ENCODE results near the gene LRRC56.

DNA sequence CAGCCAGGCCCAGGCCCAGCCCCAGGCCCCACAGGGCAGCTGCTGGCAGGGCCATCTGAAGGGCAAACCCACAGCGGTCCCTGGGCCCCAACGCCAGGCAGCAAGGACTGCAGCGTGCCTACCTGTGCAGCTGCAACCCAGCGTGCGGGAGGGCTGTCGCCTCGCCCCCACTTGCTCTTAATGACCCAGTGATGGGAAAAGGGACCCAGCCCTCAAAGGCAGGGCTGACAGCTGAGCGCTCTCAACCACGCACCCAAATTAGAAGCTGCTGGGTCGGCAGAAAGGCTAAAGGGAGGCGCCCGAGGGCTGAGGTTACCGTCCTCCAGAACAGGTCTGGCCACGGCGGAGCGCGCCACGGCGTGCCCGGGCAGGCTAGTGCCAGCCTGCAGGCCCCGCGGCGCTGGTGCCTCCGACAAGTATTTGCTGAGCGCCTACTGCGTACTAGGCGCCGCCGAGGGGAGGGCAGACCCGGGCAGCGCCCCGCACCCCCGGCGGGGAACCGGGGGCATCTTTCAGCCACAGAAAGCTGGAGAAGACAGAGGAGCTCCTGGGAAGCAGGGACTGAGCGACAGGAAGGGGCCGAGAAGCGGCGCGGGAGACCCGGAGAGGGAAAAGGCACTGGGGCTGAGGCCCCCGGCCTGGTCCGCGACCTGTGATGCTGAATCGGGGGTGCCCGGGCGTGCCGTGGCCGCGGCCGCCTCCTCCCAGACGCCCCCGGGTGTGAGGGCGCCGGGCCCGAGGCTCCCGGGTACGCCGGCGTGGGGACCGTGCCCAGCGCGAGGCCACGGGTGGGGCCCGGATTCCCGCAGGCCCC is 2.7 kb upstream of the LRRC56 start:
- TF ChIP-seq POLR2AphosphoS5 (IDR thresholded peaks at IDR 0.05) (no peak), EP300 (IDR thresholded peaks at IDR 0.05) (no peak), POLR2A (IDR thresholded peaks at IDR 0.05) (no peak)
- TF ChIP-seq, protein P1, sequence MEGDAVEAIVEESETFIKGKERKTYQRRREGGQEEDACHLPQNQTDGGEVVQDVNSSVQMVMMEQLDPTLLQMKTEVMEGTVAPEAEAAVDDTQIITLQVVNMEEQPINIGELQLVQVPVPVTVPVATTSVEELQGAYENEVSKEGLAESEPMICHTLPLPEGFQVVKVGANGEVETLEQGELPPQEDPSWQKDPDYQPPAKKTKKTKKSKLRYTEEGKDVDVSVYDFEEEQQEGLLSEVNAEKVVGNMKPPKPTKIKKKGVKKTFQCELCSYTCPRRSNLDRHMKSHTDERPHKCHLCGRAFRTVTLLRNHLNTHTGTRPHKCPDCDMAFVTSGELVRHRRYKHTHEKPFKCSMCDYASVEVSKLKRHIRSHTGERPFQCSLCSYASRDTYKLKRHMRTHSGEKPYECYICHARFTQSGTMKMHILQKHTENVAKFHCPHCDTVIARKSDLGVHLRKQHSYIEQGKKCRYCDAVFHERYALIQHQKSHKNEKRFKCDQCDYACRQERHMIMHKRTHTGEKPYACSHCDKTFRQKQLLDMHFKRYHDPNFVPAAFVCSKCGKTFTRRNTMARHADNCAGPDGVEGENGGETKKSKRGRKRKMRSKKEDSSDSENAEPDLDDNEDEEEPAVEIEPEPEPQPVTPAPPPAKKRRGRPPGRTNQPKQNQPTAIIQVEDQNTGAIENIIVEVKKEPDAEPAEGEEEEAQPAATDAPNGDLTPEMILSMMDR (IDR thresholded peaks at IDR 0.05), result no peak

All from gastroesophageal sphincter (tissue), 3 donors.